HG03095 (cell line): ENCODE results near the gene UTP20.

ENCODE experiments used
- ATAC-seq: cut with Tn5 transposase; IDR thresholded peaks from one replicate; pipeline ENCODE4 v1.9.1; 2021; ENCODE audit warnings: moderate library complexity; ENCODE audit not compliant: unreplicated experiment

The UTP20 gene

GRCh38 chr12:101424620-101425019, 144.7 kb downstream of the UTP20 start:
- ATAC-seq: no peak

GRCh38 chr12:101430456-101430855, 150.6 kb downstream of the UTP20 start:
- no peak for ATAC-seq

GRCh38 chr12:101436136-101436535, 156.2 kb downstream of the UTP20 start:
- no peak for ATAC-seq
